Keratinocyte (primary cell): ENCODE results near the gene SYNJ2.

Source experiments
- CTCF ChIP-seq, 3 experiments: IDR thresholded peaks in 1 of 3; conservative IDR thresholded peaks in 1 of 3; optimal IDR thresholded peaks in 1 of 3; 2 replicates in 2 of 3; 3 replicates in 1 of 3; pipeline versions ENCODE3 to v1.5.1; 2011; ENCODE audit warnings: low read length in 3 of 3, mild to moderate bottlenecking in 3 of 3, moderate library complexity in 2 of 3, control low read depth in 1 of 3, inconsistent platforms in 1 of 3; ENCODE audit not compliant: insufficient read depth in 2 of 3; ENCODE audit errors: extremely low read depth in 1 of 3
- EZH2 ChIP-seq: IDR thresholded peaks from one replicate; pipeline ENCODE4 v1.6.1; 2012; ENCODE audit warnings: inconsistent platforms, mild to moderate bottlenecking, low read length, moderate library complexity

GRCh38 chr6:158044525-158044888 lies 62.8 kb downstream of the SYNJ2 start:
- no peak for TF ChIP-seq CTCF (optimal IDR thresholded peaks at IDR 0.05 in 1 of 3, IDR thresholded peaks at IDR 0.05 in 1 of 3, conservative IDR thresholded peaks at IDR 0.05 in 1 of 3; ENCODE audit: extremely low read depth in 1 of 3, insufficient read depth in 2 of 3, low read length in 3 of 3)
- TF ChIP-seq EZH2 = no peak
